GM06990 (cell line): ENCODE results near the gene TAF1A.

ENCODE experiments used
- DNase-seq: peaks from one replicate; pipeline ENCODE4 v3.0.0-alpha.2; 2011; ENCODE audit not compliant: insufficient read length; ENCODE audit errors: extremely low read depth
- H3K27me3 ChIP-seq: replicated peaks from 2 replicates; pipeline ENCODE4 v1.6.0; 2011; ENCODE audit warnings: low read length; ENCODE audit not compliant: control insufficient read depth, insufficient read depth
- H3K36me3 ChIP-seq: 2 replicates; pipeline ENCODE4 v1.5.1; 2011; ENCODE audit warnings: low read length; ENCODE audit not compliant: control insufficient read depth, insufficient read depth
- H3K4me3 ChIP-seq: replicated peaks from 2 replicates; pipeline ENCODE4 v1.5.1; 2011; ENCODE audit warnings: low read depth, mild to moderate bottlenecking, control low read depth, low read length
- TF ChIP-seq, protein P1 (sequence below): IDR thresholded peaks from 2 replicates; pipeline ENCODE4 v1.5.1; 2011; ENCODE audit warnings: low read length, control low read depth, mild to moderate bottlenecking, inconsistent platforms; ENCODE audit not compliant: insufficient read depth, poor library complexity, severe bottlenecking

Gene TAF1A

DNA sequence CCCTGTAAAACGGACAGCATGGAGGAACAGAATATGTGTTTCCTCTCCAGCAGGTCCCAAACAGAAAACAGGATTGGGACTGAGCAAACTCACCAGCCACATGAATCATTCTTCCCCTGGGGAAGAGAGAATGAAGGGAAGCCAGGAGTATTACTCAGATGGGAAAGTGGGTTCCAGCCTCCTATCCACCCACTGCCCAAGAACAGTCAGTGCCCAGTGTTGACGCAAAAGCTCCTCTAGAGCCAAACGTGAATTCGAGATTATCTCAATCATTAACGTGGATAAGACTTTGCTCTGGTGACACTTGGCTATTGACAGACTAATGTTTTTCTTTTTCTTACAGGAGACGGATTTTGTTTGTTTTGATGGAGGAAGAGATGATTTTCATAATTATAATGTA is 37.5 kb upstream of the TAF1A start:
- DNase-seq = no peak
- Histone ChIP-seq H3K36me3 (peaks cover 5% of the 10 kb centered on the region), H3K4me3 (no peak overlapping the region), H3K27me3 (no peaks in the 10 kb centered on the region)
- TF ChIP-seq, protein P1, sequence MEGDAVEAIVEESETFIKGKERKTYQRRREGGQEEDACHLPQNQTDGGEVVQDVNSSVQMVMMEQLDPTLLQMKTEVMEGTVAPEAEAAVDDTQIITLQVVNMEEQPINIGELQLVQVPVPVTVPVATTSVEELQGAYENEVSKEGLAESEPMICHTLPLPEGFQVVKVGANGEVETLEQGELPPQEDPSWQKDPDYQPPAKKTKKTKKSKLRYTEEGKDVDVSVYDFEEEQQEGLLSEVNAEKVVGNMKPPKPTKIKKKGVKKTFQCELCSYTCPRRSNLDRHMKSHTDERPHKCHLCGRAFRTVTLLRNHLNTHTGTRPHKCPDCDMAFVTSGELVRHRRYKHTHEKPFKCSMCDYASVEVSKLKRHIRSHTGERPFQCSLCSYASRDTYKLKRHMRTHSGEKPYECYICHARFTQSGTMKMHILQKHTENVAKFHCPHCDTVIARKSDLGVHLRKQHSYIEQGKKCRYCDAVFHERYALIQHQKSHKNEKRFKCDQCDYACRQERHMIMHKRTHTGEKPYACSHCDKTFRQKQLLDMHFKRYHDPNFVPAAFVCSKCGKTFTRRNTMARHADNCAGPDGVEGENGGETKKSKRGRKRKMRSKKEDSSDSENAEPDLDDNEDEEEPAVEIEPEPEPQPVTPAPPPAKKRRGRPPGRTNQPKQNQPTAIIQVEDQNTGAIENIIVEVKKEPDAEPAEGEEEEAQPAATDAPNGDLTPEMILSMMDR = no peak

DNA sequence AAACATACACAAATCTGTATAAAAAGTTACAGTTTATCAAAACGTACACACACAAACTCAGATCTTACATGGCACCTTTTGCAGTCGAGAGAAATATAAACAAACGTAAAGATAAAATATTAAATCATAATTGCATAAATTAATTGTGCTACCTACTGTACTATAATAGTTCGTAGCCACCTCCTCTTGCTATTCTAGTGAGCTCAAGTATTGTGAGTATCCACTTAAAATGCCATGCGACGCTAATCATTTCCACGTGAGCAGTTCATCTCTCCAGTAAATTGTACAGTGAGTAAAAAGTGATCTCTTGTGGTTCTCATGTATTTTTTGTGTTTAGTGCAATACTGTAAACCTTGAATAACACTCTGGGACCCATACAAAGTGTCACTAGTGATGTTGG is 34.5 kb upstream of the TAF1A start:
- Histone ChIP-seq H3K36me3 (peaks cover 4% of the 10 kb centered on the region), H3K4me3 (no peak overlapping the region), H3K27me3 (no peaks in the 10 kb centered on the region)
- TF ChIP-seq, protein P1 = no peak
- DNase-seq = no peak

DNA sequence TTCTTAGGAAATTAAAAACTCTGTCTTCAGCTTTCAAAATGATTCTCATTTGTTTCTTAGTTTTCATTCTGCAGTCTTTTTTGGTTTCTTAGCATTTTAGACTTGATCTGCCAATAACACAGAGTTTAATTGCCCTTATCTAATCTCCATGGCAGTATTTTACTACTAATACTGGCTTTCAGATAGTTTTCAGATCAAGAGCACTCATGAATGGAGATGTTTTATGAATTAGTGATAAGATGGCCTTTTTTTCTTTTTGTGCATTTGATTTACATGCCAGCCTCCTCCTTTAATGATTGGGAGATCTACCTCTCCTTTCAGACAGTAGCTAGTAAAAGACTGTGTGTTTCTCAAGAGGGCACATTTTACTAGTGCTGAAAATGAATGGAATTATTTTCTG is 33.7 kb upstream of the TAF1A start:
- DNase-seq = no peak
- TF ChIP-seq, protein P1 = no peak
- Histone ChIP-seq H3K4me3 (no peak overlapping the region), H3K27me3 (no peaks in the 10 kb centered on the region), H3K36me3 (peaks cover 2% of the 10 kb centered on the region)

DNA sequence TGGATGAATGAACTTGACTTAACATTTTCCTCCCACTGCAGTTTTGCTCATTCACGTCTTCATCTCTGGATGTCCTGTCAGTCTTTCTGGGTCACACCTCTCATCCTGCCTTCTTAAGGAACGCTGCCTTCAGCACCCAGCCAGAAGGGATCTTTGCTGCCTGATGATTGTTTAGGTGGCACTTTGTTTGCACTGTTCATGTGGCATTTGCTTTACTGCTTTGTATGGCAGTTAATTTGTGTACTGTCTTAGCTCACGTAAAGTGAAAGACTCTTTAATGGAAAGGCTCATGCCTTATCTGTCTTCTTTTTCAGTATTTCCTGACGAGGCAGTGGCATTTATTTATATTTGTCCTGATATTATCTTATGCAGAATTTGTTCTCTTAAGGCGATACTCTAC is 33.0 kb upstream of the TAF1A start:
- Histone ChIP-seq H3K36me3 (peaks cover 2% of the 10 kb centered on the region), H3K4me3 (no peak overlapping the region), H3K27me3 (no peaks in the 10 kb centered on the region)
- no peak for DNase-seq
- TF ChIP-seq, protein P1 = no peak

DNA sequence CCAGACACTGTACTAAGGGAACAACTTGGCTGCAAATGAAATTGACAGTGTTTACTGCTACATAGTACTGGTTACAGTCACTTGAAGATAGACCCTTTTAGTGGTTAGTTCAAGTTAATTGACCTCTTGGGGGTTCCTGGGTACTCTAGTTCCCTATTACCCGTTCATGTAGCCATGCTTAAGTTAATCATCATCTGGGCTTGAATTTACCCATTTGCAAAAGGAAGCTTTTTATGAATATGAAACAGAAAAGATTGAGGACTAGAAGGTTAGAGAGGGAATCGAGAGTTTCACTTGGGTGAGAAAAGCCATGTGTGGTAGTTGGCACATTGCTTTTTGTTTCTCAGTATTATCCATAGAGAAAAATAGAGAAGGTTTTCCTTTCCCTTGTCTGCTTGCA is 30.8 kb upstream of the TAF1A start:
- TF ChIP-seq, protein P1 = no peak
- H3K4me3 ChIP-seq = no peak overlapping the region
- peaks cover 2% of the 10 kb centered on the region; the same call in 1 of the 2 replicates for H3K36me3 ChIP-seq
- no peak for DNase-seq
- no peaks in the 10 kb centered on the region for H3K27me3 ChIP-seq
